OCI-LY3 (cell line): ENCODE results near the gene MRC2.

Source experiments
- EZH2phosphoT487 ChIP-seq: fragments of 200-600 bp; shearing (Covaris generic); IDR thresholded peaks from 2 replicates; pipeline ENCODE4 v1.6.1; 2018; ENCODE audit warnings: antibody characterized with exemption, mixed run types, low read depth
- TF ChIP-seq, protein P1 (sequence below): fragments of 200-600, 300-600 bp; sonication (generic); IDR thresholded peaks from 2 replicates; pipeline ENCODE4 v1.5.1; 2014; ENCODE audit warnings: antibody characterized with exemption, low read length, low read depth

DNA sequence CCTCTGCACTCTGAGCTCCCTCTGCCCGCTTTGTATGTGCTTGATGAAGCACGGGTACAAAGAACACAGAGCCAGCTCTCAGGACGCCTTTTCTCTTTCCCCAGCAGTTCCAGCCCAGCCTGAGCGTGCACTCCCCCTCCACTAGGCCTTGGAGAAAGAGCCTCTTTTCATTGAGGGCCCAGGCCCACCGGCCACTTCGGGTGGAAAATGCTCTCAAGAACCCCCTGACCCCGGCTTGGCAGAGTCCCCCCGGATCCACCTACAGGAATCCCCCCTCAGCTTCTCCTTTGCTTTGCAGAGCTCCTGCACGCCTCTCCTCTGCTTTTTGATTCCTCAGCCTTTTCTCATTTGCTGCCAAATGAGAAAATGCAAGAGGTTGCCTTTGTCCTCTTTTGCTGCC, 30.2 kb downstream of the MRC2 start:
- TF ChIP-seq, protein P1, sequence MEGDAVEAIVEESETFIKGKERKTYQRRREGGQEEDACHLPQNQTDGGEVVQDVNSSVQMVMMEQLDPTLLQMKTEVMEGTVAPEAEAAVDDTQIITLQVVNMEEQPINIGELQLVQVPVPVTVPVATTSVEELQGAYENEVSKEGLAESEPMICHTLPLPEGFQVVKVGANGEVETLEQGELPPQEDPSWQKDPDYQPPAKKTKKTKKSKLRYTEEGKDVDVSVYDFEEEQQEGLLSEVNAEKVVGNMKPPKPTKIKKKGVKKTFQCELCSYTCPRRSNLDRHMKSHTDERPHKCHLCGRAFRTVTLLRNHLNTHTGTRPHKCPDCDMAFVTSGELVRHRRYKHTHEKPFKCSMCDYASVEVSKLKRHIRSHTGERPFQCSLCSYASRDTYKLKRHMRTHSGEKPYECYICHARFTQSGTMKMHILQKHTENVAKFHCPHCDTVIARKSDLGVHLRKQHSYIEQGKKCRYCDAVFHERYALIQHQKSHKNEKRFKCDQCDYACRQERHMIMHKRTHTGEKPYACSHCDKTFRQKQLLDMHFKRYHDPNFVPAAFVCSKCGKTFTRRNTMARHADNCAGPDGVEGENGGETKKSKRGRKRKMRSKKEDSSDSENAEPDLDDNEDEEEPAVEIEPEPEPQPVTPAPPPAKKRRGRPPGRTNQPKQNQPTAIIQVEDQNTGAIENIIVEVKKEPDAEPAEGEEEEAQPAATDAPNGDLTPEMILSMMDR: no peak
- TF ChIP-seq EZH2phosphoT487: no peak
